H1 (cell line): Measurements from ENCODE around the gene MEF2A. TPM values are rescaled to one million over a fixed set of nuclear protein-coding genes. Genes with fewer than 3 reads are reported as not detected.
A peak's percentile ranks its signal among the peaks of the same experiment; 100 is the strongest.

Experiments used
- CTCF ChIA-PET: fragments of 300-600 bp; sonication (Branson Sonifier 250); formaldehyde crosslinking; loops from one replicate; lab custom pipeline; 2021; ENCODE audit not compliant: partially characterized antibody; lab: Charles Lee
- POLR2A ChIA-PET: fragments of 300-600 bp; sonication (Branson Sonifier 250); formaldehyde crosslinking; loops from one replicate; lab custom pipeline; 2021; ENCODE audit warnings: inconsistent platforms; ENCODE audit not compliant: partially characterized antibody; lab: Charles Lee
- DNase-seq, 2 experiments: peaks; one replicate each; pipeline versions ENCODE4 v3.0.0 to v3.0.0-alpha.2; 2010 to 2022; ENCODE audit warnings: low spot score in 2 of 2, low read depth in 1 of 2, mixed read lengths in 1 of 2
- FAIRE-seq: peaks from 2 replicates; lab custom pipeline; 2011; peaks lifted over from hg19 to GRCh38; lab: Jason Lieb, UNC
- H2AFZ ChIP-seq: 2 replicates; pipeline ENCODE4 v1.8.1; 2012; ENCODE audit warnings: low read length, inconsistent platforms
- H2AK5ac ChIP-seq: 2 replicates; pipeline ENCODE4 v1.6.1; 2013; ENCODE audit warnings: low read depth, low read length
- H2BK120ac ChIP-seq: replicated peaks from 2 replicates; pipeline ENCODE3; 2013; ENCODE audit warnings: low read depth, low read length, inconsistent platforms
- H2BK12ac ChIP-seq: 2 replicates; pipeline ENCODE4 v1.6.1; 2013; ENCODE audit warnings: low read depth, low read length
- H2BK15ac ChIP-seq: 2 replicates; pipeline ENCODE4 v1.6.1; 2013; ENCODE audit warnings: low read length
- H2BK20ac ChIP-seq: 2 replicates; pipeline ENCODE4 v1.6.1; 2013; ENCODE audit warnings: low read length
- H2BK5ac ChIP-seq: 2 replicates; pipeline ENCODE4 v1.6.1; 2013; ENCODE audit warnings: low read depth, low read length
- H3K14ac ChIP-seq: 2 replicates; pipeline ENCODE4 v1.6.1; 2013; ENCODE audit warnings: inconsistent platforms; ENCODE audit not compliant: insufficient read length
- H3K18ac ChIP-seq: 2 replicates; pipeline ENCODE4 v1.6.1; 2013; ENCODE audit warnings: low read length; ENCODE audit errors: extremely low read depth
- H3K23ac ChIP-seq: 2 replicates; pipeline ENCODE4 v1.6.1; 2013; ENCODE audit warnings: inconsistent platforms; ENCODE audit not compliant: insufficient read length
- H3K23me2 ChIP-seq: 2 replicates; pipeline ENCODE4 v1.6.1; 2013; ENCODE audit warnings: low read depth, low read length
- H3K27ac ChIP-seq: 2 replicates; pipeline ENCODE4 v1.6.1; 2011; ENCODE audit warnings: low read depth, low read length, inconsistent platforms
- H3K27me3 ChIP-seq, 4 experiments: replicated peaks in 1 of 4; 1 replicate in 1 of 4; 2 replicates in 3 of 4; pipeline versions ENCODE4 v1.6.1 to v1.8.1; 2011 to 2013; ENCODE audit warnings: low read length in 3 of 4, mild to moderate bottlenecking in 3 of 4, inconsistent platforms in 2 of 4, mixed read lengths in 2 of 4, moderate library complexity in 1 of 4; ENCODE audit not compliant: control insufficient read depth in 3 of 4, insufficient read depth in 3 of 4; ENCODE audit errors: extremely low read depth in 1 of 4
- H3K36me3 ChIP-seq, 4 experiments: 2 replicates each; pipeline versions ENCODE4 v1.6.1 to v1.8.1; 2011 to 2013; ENCODE audit warnings: mild to moderate bottlenecking in 4 of 4, low read length in 3 of 4, moderate library complexity in 2 of 4, control low read depth in 1 of 4, inconsistent platforms in 1 of 4; ENCODE audit not compliant: insufficient read depth in 4 of 4, control insufficient read depth in 2 of 4
- H3K4ac ChIP-seq: replicated peaks from 2 replicates; pipeline ENCODE3; 2013; ENCODE audit warnings: low read length, low read depth, mixed read lengths, inconsistent platforms; ENCODE audit not compliant: insufficient read length
- H3K4me1 ChIP-seq, 4 experiments: replicated peaks in 1 of 4; 1 replicate in 1 of 4; 2 replicates in 3 of 4; pipeline versions ENCODE4 v1.6.1 to v1.8.1; 2011 to 2013; ENCODE audit warnings: low read length in 3 of 4, inconsistent platforms in 2 of 4, mixed read lengths in 1 of 4; ENCODE audit not compliant: insufficient read depth in 4 of 4, control insufficient read depth in 3 of 4
- H3K4me2 ChIP-seq, 2 experiments: 2 replicates each; pipeline versions ENCODE4 v1.6.1 to v1.8.1; 2011 to 2013; ENCODE audit warnings: low read depth in 2 of 2, low read length in 2 of 2, control low read depth in 1 of 2, inconsistent platforms in 1 of 2, mild to moderate bottlenecking in 1 of 2; ENCODE audit not compliant: insufficient read depth in 1 of 2
- H3K4me3 ChIP-seq, 4 experiments: fragments of 200-600, 300-600 bp in 1 of 4; sonication (generic), shearing (Covaris generic), sonication (Bioruptor Twin) in 1 of 4; 2 replicates each; pipeline versions ENCODE4 v1.5.1 to v1.8.1; 2011 to 2016; ENCODE audit warnings: low read length in 4 of 4, low read depth in 3 of 4, control low read depth in 2 of 4, inconsistent platforms in 2 of 4, mild to moderate bottlenecking in 2 of 4, mixed read lengths in 1 of 4, moderate library complexity in 1 of 4; ENCODE audit not compliant: insufficient read depth in 2 of 4; ENCODE audit errors: extremely low read depth in 1 of 4
- H3K56ac ChIP-seq: replicated peaks from 2 replicates; pipeline ENCODE3; 2013; ENCODE audit warnings: low read depth, mild to moderate bottlenecking, mixed read lengths, low read length, inconsistent platforms; ENCODE audit not compliant: insufficient read length
- H3K79me1 ChIP-seq: 2 replicates; pipeline ENCODE4 v1.6.1; 2013; ENCODE audit warnings: low read depth, low read length, control low read depth
- H3K79me2 ChIP-seq, 2 experiments: 2 replicates each; pipeline versions ENCODE4 v1.6.1 to v1.8.1; 2012 to 2013; ENCODE audit warnings: low read length in 2 of 2, mild to moderate bottlenecking in 2 of 2, inconsistent platforms in 1 of 2; ENCODE audit not compliant: insufficient read depth in 2 of 2, control insufficient read depth in 1 of 2
- H3K9ac ChIP-seq, 4 experiments: replicated peaks in 1 of 4; 1 replicate in 1 of 4; 2 replicates in 3 of 4; pipeline versions ENCODE4 v1.6.1 to v1.8.1; 2011 to 2013; ENCODE audit warnings: low read depth in 3 of 4, low read length in 3 of 4, control low read depth in 2 of 4, mild to moderate bottlenecking in 2 of 4, moderate library complexity in 2 of 4, inconsistent platforms in 1 of 4; ENCODE audit errors: extremely low read depth in 1 of 4
- H3K9me3 ChIP-seq, 2 experiments: 2 replicates each; pipeline versions ENCODE4 v1.6.1 to v1.8.1; 2012 to 2013; ENCODE audit warnings: mild to moderate bottlenecking in 2 of 2, moderate library complexity in 2 of 2, control low read depth in 1 of 2, inconsistent platforms in 1 of 2, low read depth in 1 of 2, low read length in 1 of 2, mixed read lengths in 1 of 2; ENCODE audit not compliant: insufficient read depth in 2 of 2
- H4K20me1 ChIP-seq, 2 experiments: replicated peaks in 1 of 2; 2 replicates each; pipeline versions ENCODE3 to v1.8.1; 2011 to 2013; ENCODE audit warnings: inconsistent platforms in 2 of 2, low read length in 2 of 2, mild to moderate bottlenecking in 1 of 2; ENCODE audit not compliant: insufficient read depth in 2 of 2, control insufficient read depth in 1 of 2
- H4K5ac ChIP-seq: 2 replicates; pipeline ENCODE4 v1.6.1; 2013; ENCODE audit warnings: low read length, low read depth, mixed read lengths, inconsistent platforms; ENCODE audit not compliant: insufficient read length
- H4K8ac ChIP-seq: 2 replicates; pipeline ENCODE4 v1.8.0; 2013; ENCODE audit warnings: mild to moderate bottlenecking, moderate library complexity, low read length, inconsistent platforms; ENCODE audit not compliant: insufficient read depth; ENCODE audit errors: extremely low read depth
- H4K91ac ChIP-seq: replicated peaks from 2 replicates; pipeline ENCODE3; 2013; ENCODE audit warnings: low read length, mixed read lengths, inconsistent platforms; ENCODE audit not compliant: insufficient read length
- CHD1 ChIP-seq: IDR thresholded peaks from 2 replicates; pipeline ENCODE4 v1.6.1; 2012; ENCODE audit warnings: low read depth, low read length, improper control_type of control experiment
- EP300 ChIP-seq, 2 experiments: IDR thresholded peaks; 1 replicate in 1 of 2; 2 replicates in 1 of 2; pipeline ENCODE4 v1.6.1; 2011 to 2012; ENCODE audit warnings: low read depth in 2 of 2, low read length in 2 of 2, mild to moderate bottlenecking in 2 of 2, borderline replicate concordance in 1 of 2, inconsistent platforms in 1 of 2, moderate library complexity in 1 of 2
- JUN ChIP-seq: IDR thresholded peaks from 2 replicates; pipeline ENCODE4 v1.6.1; 2011; ENCODE audit warnings: low read depth, mild to moderate bottlenecking, improper control_type of control experiment, low read length
- MAFK ChIP-seq: IDR thresholded peaks from 2 replicates; pipeline ENCODE4 v1.6.1; 2012; ENCODE audit warnings: low read depth, mild to moderate bottlenecking, improper control_type of control experiment, low read length
- NANOG ChIP-seq: IDR thresholded peaks from 2 replicates; pipeline ENCODE4 v1.6.1; 2011; ENCODE audit warnings: low read length, low read depth, mild to moderate bottlenecking, inconsistent platforms; ENCODE audit not compliant: insufficient read depth, poor library complexity, severe bottlenecking
- PHF8 ChIP-seq: fragments of 200-600 bp; sonication (generic); conservative IDR thresholded peaks from 2 replicates; pipeline ENCODE4 v1.7.1; 2012; ENCODE audit warnings: low read depth, mild to moderate bottlenecking, inconsistent platforms, low read length, moderate library complexity
- POU5F1 ChIP-seq: IDR thresholded peaks from 2 replicates; pipeline ENCODE4 v1.6.1; 2011; ENCODE audit warnings: low read depth, mild to moderate bottlenecking, low read length, moderate library complexity
- RAD21 ChIP-seq, 2 experiments: IDR thresholded peaks in 1 of 2; conservative IDR thresholded peaks in 1 of 2; 2 replicates each; pipeline ENCODE4 v1.6.1; 2011; ENCODE audit warnings: low read depth in 2 of 2, low read length in 2 of 2, improper control_type of control experiment in 1 of 2, inconsistent platforms in 1 of 2, mild to moderate bottlenecking in 1 of 2, moderate library complexity in 1 of 2
- RNF2 ChIP-seq: fragments of 200-900, 300-1000 bp; sonication (generic); IDR thresholded peaks from 2 replicates; pipeline ENCODE4 v1.7.1; 2016; ENCODE audit warnings: borderline replicate concordance, low read depth, mild to moderate bottlenecking, antibody characterized with exemption, low read length; ENCODE audit not compliant: poor library complexity, severe bottlenecking; ENCODE audit errors: missing control alignments
- TAF1 ChIP-seq: IDR thresholded peaks from 2 replicates; pipeline ENCODE4 v1.6.1; 2011; ENCODE audit warnings: mild to moderate bottlenecking, low read depth, low read length
- TBP ChIP-seq: IDR thresholded peaks from 2 replicates; pipeline ENCODE4 v1.6.1; 2011; ENCODE audit warnings: low read depth, low read length, improper control_type of control experiment
- WGBS, 2 experiments: shearing (Covaris generic) in 1 of 2; methylation state at CpG; one replicate each; pipeline versions ENCODE4 v1.1.6 to v1.1.7; 2013 to 2015; ENCODE audit warnings: low lambda C conversion rate in 2 of 2, mixed read lengths in 2 of 2, inconsistent platforms in 1 of 2, low coverage in 1 of 2, missing lambda C conversion rate in 1 of 2; ENCODE audit not compliant: insufficient replicate concordance in 2 of 2, insufficient coverage in 1 of 2, insufficient read length in 1 of 2; ENCODE audit errors: extremely low coverage in 1 of 2, missing lambda C conversion rate in 1 of 2; 5-methylcytosine and 5-hydroxymethylcytosine counted together
- polyA plus RNA-seq, 7 experiments: library from polyadenylated mRNA; depleted of rRNA in 3 of 7; stranded (reverse) in 5 of 7; unstranded in 2 of 7; fragments of >200 nt in 5 of 7; fragments of 200-250 nt in 2 of 7; gene quantifications; 1 replicate in 5 of 7; 2 replicates in 1 of 7; 4 replicates in 1 of 7; pipeline versions ENCODE4 v1.2.1 to v1.2.3, GENCODE V29; 2011 to 2013; ENCODE audit warnings: missing spikeins in 2 of 7, mixed read lengths in 2 of 7
- total RNA-seq: library from RNA; stranded (reverse); fragmentation: NEBNext Ultra II Directional; extraction: Animal tissue kit (Norgen Biotek cat#: 25700); gene quantifications from 2 replicates; pipeline ENCODE4 v1.2.1, GENCODE V29; 2021
- TF ChIP-seq, protein P1 (sequence below): IDR thresholded peaks from 2 replicates; pipeline ENCODE4 v1.6.1; 2012; ENCODE audit warnings: inconsistent platforms

Gene MEF2A
- total and polyA plus RNA-seq, 2 of the 8 experiments (the other 6 are each of a cell fraction or from before 2014, with no cell fraction given): 15.6 to 22.5 TPM

- CTCF ChIA-PET: interaction anchor here (0.6 to 0.9 kb wide), 2 partner anchors 8 to 83 kb away, joined by 3 to 5 read pairs; no protein-coding TSS in a partner anchor
- no peak overlapping the region for H3K14ac ChIP-seq
- DNase-seq (no peak), FAIRE-seq (no peak)
- H4K20me1 ChIP-seq: peaks cover 0 to 3% of the 10 kb centered on the region in 2 experiments
- H3K9me3 ChIP-seq: no peaks in the 10 kb centered on the region
- H3K4me3 ChIP-seq: no peak overlapping the region
- POLR2A ChIA-PET: no interaction called here
- H4K5ac ChIP-seq: no peak overlapping the region
- H3K9ac ChIP-seq: no peak overlapping the region
- no peak overlapping the region for H2BK15ac ChIP-seq
- H2BK5ac ChIP-seq: 0 out of 2 replicates have a peak overlapping the region, but pooled peaks have one; percentile 57
- H3K23ac ChIP-seq: no peak overlapping the region
- peaks cover 0 to 6% (median 5%) of the 10 kb centered on the region in 4 experiments; a peak in 5 of 7 replicates for H3K4me1 ChIP-seq
- WGBS, 2 experiments: 67% methylated on average over 6 of the region's 6 CpGs; no CpG with 5 or more reads in 1 of the 2 experiments
- H2AK5ac ChIP-seq: no peak overlapping the region
- H3K4ac ChIP-seq: no peak overlapping the region
- H3K23me2 ChIP-seq: no peaks in the 10 kb centered on the region
- no peak overlapping the region for H4K8ac ChIP-seq
- no peak overlapping the region for H4K91ac ChIP-seq
- H3K18ac ChIP-seq: no peak overlapping the region
- H3K27ac ChIP-seq: no peak overlapping the region
- peaks cover 3 to 89% of the 10 kb centered on the region in 2 experiments; a peak in 3 of 4 replicates for H3K79me2 ChIP-seq
- H3K4me2 ChIP-seq: peak overlapping the region in 1 of 2 experiments; percentile 56; a peak in 1 of 4 replicates
- H2BK20ac ChIP-seq: no peak overlapping the region
- H2BK120ac ChIP-seq: no peak overlapping the region
- H3K27me3 ChIP-seq: no peaks in the 10 kb centered on the region
- H2BK12ac ChIP-seq: no peak overlapping the region
- H3K56ac ChIP-seq: no peak overlapping the region
- no peak overlapping the region for H2AFZ ChIP-seq
- peaks cover 2% of the 10 kb centered on the region for H3K79me1 ChIP-seq
- no peaks in the 10 kb centered on the region for H3K36me3 ChIP-seq
- TF ChIP-seq RAD21 (IDR thresholded peaks at IDR 0.05 in 1 of 2, conservative IDR thresholded peaks at IDR 0.05 in 1 of 2; ENCODE audit: low read depth in 2 of 2, low read length in 2 of 2) (peak; percentile 15 to 28; a peak in 2 of 4 replicates), JUN (no peak), NANOG (no peak), CHD1 (no peak), EP300 (IDR thresholded peaks at IDR 0.05; ENCODE audit: borderline replicate concordance in 1 of 2, low read depth in 2 of 2, low read length in 2 of 2) (no peak), POU5F1 (no peak), RNF2 (no peak), MAFK (no peak), TBP (peak; percentile 53; the same call in 1 of the 2 replicates), PHF8 (no peak), TAF1 (no peak)
- TF ChIP-seq, protein P1, sequence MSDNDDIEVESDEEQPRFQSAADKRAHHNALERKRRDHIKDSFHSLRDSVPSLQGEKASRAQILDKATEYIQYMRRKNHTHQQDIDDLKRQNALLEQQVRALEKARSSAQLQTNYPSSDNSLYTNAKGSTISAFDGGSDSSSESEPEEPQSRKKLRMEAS: no peak
Measured at GRCh38 chr15:99618941-99619411, 53.2 kb downstream of the MEF2A start.
